GM13977 (cell line): Measurements from ENCODE around the gene MAGI1.

ENCODE experiments used
- DNase-seq: peaks from one replicate; pipeline ENCODE4 v3.0.0; 2012; ENCODE audit warnings: low spot score
- CTCF ChIP-seq: IDR thresholded peaks from 2 replicates; pipeline ENCODE4 v1.5.1; 2012; ENCODE audit warnings: mild to moderate bottlenecking, control low read depth; ENCODE audit not compliant: insufficient read depth; ENCODE audit errors: extremely low read depth, missing control alignments
- in situ Hi-C: fragments of 300-500 bp; cut with MboI; formaldehyde crosslinking; loops from one replicate; pipeline ENCODE4 v1.12.0; 2022; ENCODE audit warnings: low sequenced_read_pairs, low pct_unique_long_range_greater_than_20kb, mixed read lengths, inconsistent platforms; ENCODE audit not compliant: unreplicated experiment

Gene MAGI1

GRCh38 chr3:65334045-65334665 lies 704.6 kb downstream of the MAGI1 start:
- in situ Hi-C loops = no loop called here
- no peak for DNase-seq
- no peak for TF ChIP-seq CTCF

DNA sequence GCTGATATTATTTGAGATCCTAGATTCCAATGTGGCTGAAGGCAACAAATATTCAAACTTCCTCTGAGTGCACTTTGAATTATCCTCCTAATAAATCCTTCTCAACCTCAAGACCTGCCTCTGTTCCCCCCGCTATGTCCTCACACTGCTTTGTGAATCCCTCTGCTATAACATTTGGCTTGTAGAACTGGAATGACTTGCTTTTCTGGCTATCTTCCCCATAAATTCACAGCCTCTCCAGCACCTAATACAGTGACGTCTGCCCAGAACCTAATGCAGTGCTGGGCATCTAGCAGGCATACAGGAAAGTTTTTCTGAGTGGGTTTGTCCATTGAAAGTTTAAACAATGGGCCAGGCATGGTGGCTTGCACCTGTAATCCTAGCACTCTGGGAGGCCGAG lies 707.0 kb downstream of the MAGI1 start:
- in situ Hi-C loops = no loop called here

GRCh38 chr3:65330072-65330471 lies 708.6 kb downstream of the MAGI1 start:
- in situ Hi-C loops = no loop called here
- no peak for TF ChIP-seq CTCF
- DNase-seq = no peak

More for the DNA sequence above, 707.0 kb downstream of the MAGI1 start:
- TF ChIP-seq CTCF = no peak
- DNase-seq = no peak

- DNase-seq = no peak
- in situ Hi-C loops = no loop called here
- no peak for TF ChIP-seq CTCF
Observed at GRCh38 chr3:65328148-65328547, 710.6 kb downstream of the MAGI1 start.

GRCh38 chr3:65326574-65326973 lies 712.1 kb downstream of the MAGI1 start:
- TF ChIP-seq CTCF = no peak
- in situ Hi-C loops = no loop called here
- DNase-seq = no peak

DNA sequence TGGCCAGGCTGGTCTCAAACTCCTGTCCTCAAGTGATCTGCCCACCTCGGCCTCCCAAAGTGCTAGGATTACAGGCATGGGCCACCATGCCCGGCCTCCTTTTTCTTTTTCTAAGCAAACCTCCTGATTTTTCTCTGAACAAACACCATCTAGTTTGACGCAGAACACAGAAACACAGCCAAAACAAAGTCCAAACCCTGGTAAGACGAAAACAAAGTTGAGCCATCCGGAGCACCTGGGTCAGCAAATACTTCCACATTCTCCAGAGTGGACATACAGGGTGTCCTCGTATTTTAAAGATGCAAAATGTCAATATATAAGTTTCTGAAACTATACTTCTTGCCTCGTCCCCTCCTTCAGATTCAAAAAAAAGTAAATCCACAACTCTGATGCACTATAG lies 715.8 kb downstream of the MAGI1 start:
- in situ Hi-C loops = no loop called here
- no peak for DNase-seq
- no peak for TF ChIP-seq CTCF
